Stimulated activated naive B cell treated with anti-CD40 and anti-IgM and Interleukin-4, amounts not matched to agents 10 μg/mL and 1 μg/mL and 100 μg/mL, for 72 hours (primary cell): ENCODE results near the gene FCHSD2.
"Not testable (repeated sequence)": the region's sequence is repeated elsewhere in the genome, so short reads cannot be mapped to it uniquely, and the experiment has no call there.

ENCODE experiments used
- ATAC-seq, 2 donors: fragments of 150-1000 bp; cut with Tn5 transposase; replicated peaks; 2 replicates each; pipeline ENCODE4 v1.10.0; 2021; ENCODE audit warnings: moderate library complexity in 1 of 2
- DNase-seq: peaks from one replicate; pipeline ENCODE4 v3.0.0; 2021
- H3K27ac Mint-ChIP-seq: one replicate; pipeline ENCODE4 v1.8.0; 2022; ENCODE audit warnings: mild to moderate bottlenecking, mixed read lengths
- H3K27me3 Mint-ChIP-seq, 2 donors: one replicate each; pipeline ENCODE4 v1.8.0; 2022; ENCODE audit warnings: mixed read lengths in 2 of 2
- H3K36me3 Mint-ChIP-seq, 2 donors: one replicate each; pipeline ENCODE4 v1.8.0; 2022; ENCODE audit warnings: mixed read lengths in 2 of 2, mild to moderate bottlenecking in 1 of 2
- H3K4me1 Mint-ChIP-seq, 2 donors: one replicate each; pipeline ENCODE4 v1.8.0; 2022; ENCODE audit warnings: mixed read lengths in 2 of 2, mild to moderate bottlenecking in 1 of 2
- H3K4me3 Mint-ChIP-seq, 2 donors: one replicate each; pipeline ENCODE4 v1.8.0; 2022; ENCODE audit warnings: mild to moderate bottlenecking in 2 of 2, mixed read lengths in 2 of 2, moderate library complexity in 1 of 2
- H3K9me3 Mint-ChIP-seq, 2 donors: one replicate each; pipeline ENCODE4 v1.8.0; 2022; ENCODE audit warnings: mixed read lengths in 2 of 2, mild to moderate bottlenecking in 1 of 2

FCHSD2 gene

DNA sequence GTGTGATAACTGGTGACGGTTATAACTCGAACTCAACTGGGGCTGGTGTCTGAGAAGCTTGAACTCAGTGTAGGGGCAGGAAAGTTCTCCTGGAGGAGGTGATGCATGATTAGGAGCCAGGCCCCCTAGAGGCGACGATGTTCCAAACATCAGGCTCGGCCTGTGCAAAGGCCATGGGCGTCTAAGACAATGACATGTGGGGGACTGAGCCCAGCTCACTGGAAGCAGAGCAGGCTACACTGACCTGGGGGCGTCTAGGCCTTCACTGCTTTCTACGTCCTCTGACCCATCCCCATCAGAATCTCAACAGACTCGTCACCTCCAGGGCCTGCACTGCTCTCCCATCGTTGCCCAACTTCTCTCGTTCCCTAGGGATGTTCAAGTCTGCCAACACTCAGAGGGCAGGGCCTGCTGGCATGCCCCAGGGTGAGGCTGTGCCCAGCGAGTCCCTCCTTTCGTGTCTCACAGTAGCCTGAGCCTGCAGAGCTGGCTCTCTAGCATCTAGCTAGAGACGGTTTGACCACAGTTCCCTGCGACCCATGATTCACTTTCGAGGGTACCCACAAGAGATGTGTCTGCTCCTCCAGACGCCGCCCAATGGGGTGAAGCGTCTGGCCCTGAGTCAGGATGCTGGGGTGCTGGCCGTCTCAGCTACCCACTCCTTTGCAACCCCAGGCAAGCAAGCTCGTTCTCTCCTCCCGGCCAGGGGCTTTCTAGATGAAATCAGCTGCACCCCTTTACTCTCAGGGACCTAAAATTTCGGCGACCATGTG lies 329.0 kb downstream of the FCHSD2 start:
- Mint-ChIP-seq H3K4me3 (peak overlapping the region; percentile 96 to 100), H3K9me3 (no peaks in the 10 kb centered on the region), H3K27me3 (no peaks in the 10 kb centered on the region), H3K27ac (peak overlapping the region; percentile 99), H3K36me3 (peaks cover 25 to 53% of the 10 kb centered on the region in 2 donors), H3K4me1 (peaks cover 36 to 60% of the 10 kb centered on the region in 2 donors)
- DNase-seq: peak; percentile 63
- peak; percentile 40 to 44 for ATAC-seq

DNA sequence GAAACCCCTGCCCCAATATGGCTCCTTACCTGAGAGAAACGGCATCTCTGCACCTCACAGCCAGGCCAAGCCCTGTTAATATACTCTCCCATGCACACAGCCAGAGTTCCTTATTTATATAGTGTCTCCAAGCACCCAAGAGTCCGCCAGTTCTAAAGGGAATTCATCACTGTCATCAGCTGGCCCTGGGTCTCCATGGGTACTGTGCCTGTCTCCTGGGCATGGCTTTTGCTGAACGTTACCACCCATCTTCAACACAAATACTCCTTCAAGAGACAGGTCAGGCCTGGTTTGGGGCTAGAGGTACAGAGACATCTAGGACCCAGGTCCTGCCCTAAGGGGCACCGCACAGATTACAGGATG lies 329.5 kb downstream of the FCHSD2 start:
- H3K4me3 Mint-ChIP-seq: peak overlapping the region; percentile 96 to 100
- peak overlapping the region; percentile 99 for H3K27ac Mint-ChIP-seq
- no peak for ATAC-seq
- H3K9me3 Mint-ChIP-seq: no peaks in the 10 kb centered on the region
- DNase-seq: no peak
- H3K4me1 Mint-ChIP-seq: peaks cover 38 to 64% of the 10 kb centered on the region in 2 donors
- no peaks in the 10 kb centered on the region for H3K27me3 Mint-ChIP-seq
- peaks cover 27 to 54% of the 10 kb centered on the region in 2 donors for H3K36me3 Mint-ChIP-seq

DNA sequence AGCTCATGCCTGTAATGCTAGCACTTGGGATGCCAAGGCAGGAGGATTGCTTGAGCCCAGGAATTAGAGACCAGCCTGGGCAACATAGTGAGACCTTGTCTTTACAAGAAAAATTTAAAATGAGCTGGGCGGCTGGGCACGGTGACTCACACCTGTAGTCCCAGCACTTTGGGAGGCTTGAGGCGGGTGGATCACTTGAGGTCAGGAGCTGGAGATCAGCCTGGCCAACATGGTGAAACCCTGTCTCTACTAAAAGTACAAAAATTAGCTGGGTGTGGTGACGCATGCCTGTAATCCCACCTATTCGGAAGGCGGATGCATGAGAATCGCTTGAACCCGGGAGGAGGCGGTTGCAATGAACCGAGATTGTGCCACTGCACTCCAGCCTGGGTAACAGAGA lies 330.4 kb downstream of the FCHSD2 start:
- Mint-ChIP-seq H3K27ac (peak overlapping the region; percentile 47), H3K36me3 (peaks cover 21 to 46% of the 10 kb centered on the region in 2 donors), H3K4me3 (peak overlapping the region; percentile 63 to 70), H3K4me1 (peaks cover 34 to 58% of the 10 kb centered on the region in 2 donors)
- H3K27me3 Mint-ChIP-seq, ATAC-seq, H3K9me3 Mint-ChIP-seq, DNase-seq: not testable (repeated sequence)

DNA sequence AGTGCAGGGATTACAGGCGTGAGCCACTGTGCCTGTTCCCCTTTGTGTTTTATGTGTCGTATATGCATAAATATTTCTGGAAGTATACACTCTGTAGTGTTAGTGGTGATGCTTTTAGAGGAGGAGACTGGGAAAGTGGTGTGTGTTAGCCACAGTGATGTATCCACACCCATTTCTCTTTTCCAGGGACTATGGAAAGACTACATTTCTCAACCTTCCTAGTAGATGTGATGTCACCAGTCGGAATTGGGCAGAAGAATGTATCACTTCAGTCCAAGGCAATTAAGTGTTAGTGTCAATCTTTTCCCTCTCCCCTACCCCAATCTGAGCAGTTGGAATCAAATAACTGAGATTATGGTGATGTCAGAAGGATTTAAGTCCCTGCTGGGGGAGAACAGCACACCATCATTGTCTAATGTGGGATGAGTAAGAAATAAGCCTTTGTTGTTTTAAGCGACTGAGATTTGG lies 333.8 kb downstream of the FCHSD2 start:
- H3K27me3 Mint-ChIP-seq: no peaks in the 10 kb centered on the region
- DNase-seq (no peak), ATAC-seq (no peak)
- no peak overlapping the region for H3K27ac Mint-ChIP-seq
- H3K9me3 Mint-ChIP-seq: peaks cover 0 to 2% of the 10 kb centered on the region in 2 donors
- peaks cover 18 to 38% of the 10 kb centered on the region in 2 donors for H3K36me3 Mint-ChIP-seq
- peaks cover 27 to 39% of the 10 kb centered on the region in 2 donors for H3K4me1 Mint-ChIP-seq
- peak overlapping the region in 1 of 2 donors; percentile 39 for H3K4me3 Mint-ChIP-seq

DNA sequence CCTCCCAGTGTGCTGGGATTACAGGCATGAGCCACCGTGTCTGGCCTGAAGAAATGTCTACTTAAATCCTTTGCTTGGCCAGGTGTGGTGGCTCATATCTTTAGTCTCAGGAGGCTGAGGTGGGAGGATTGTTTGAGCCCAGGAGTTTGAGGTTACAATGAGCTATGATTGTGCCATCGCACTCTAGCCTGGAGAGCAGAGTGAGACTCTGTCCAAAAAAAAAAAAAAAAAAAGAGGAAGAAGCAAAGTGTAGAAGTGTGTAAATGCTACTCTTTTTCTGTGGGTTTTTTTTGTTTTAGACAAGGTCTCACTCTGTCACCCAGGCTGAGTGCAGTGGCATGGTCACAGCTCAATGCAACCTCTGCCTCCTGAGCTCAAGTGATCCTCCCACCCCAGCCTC lies 334.3 kb downstream of the FCHSD2 start:
- H3K4me1 Mint-ChIP-seq: peaks cover 21 to 34% of the 10 kb centered on the region in 2 donors
- ATAC-seq (peak; percentile 90 to 91), DNase-seq (no peak)
- H3K27me3 Mint-ChIP-seq: no peaks in the 10 kb centered on the region
- H3K36me3 Mint-ChIP-seq: peaks cover 18 to 34% of the 10 kb centered on the region in 2 donors
- H3K9me3 Mint-ChIP-seq: peaks cover 0 to 2% of the 10 kb centered on the region in 2 donors
- peak overlapping the region in 1 of 2 donors; percentile 39 for H3K4me3 Mint-ChIP-seq
- peak overlapping the region; percentile 83 for H3K27ac Mint-ChIP-seq

DNA sequence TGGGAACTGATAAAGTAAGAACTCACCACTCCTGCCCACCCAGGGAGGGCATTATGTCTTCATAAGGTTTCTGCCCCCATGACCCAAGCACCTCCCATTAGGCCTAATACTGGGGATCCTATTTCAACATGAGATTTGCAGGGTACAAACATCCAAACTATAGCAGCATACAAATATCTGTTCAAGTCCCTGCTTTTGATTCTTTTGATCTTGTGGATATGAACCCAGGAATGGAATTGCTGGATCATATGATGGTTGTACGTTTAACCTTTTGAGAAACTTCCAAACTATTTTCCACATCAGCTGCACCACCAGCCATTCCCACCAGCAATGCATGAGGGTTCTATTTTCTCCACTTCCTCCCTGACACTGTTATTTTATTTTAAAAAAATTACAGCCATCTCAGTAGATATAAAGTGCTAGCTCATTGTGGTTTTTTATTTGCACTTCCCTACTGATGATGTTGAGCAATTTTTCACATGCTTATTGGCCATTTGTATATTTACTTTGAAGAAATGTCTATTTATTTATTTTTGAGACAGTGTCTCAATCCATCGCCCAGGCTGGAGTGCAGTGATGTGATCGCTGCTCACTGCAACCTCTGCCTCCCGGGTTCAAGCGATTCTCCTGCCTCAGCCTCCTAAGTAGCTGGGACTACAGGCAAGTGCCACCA lies 335.0 kb downstream of the FCHSD2 start:
- H3K27ac Mint-ChIP-seq: no peak overlapping the region
- H3K9me3 Mint-ChIP-seq: peaks cover 0 to 2% of the 10 kb centered on the region in 2 donors
- no peaks in the 10 kb centered on the region for H3K27me3 Mint-ChIP-seq
- H3K4me3 Mint-ChIP-seq: no peak overlapping the region
- DNase-seq (no peak), ATAC-seq (peak; percentile 39 to 52)
- H3K36me3 Mint-ChIP-seq: peaks cover 16 to 30% of the 10 kb centered on the region in 2 donors
- H3K4me1 Mint-ChIP-seq: peaks cover 18 to 28% of the 10 kb centered on the region in 2 donors

DNA sequence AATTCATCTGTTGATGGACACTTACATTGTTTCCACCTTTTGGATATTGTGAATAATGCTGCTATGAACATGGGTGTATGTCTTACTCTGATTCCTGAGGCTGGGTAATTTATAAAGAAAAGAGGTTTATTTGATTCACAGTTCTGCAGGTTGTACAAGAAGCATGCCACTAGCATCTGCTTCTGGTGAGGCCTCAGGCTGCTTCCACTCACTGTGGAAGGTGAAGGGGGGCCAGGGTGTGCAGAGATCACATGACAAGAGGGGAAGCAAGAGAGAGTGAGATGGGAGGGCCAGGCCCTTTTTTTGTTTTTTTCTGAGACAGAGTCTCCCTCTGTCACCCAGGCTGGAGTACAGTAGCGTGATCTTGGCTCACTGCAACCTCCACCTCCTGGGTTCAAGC lies 335.7 kb downstream of the FCHSD2 start:
- H3K27me3 Mint-ChIP-seq, H3K4me3 Mint-ChIP-seq, DNase-seq, ATAC-seq, H3K27ac Mint-ChIP-seq, H3K9me3 Mint-ChIP-seq: not testable (repeated sequence)
- peaks cover 16 to 25% of the 10 kb centered on the region in 2 donors for H3K36me3 Mint-ChIP-seq
- peaks cover 14 to 22% of the 10 kb centered on the region in 2 donors for H3K4me1 Mint-ChIP-seq

DNA sequence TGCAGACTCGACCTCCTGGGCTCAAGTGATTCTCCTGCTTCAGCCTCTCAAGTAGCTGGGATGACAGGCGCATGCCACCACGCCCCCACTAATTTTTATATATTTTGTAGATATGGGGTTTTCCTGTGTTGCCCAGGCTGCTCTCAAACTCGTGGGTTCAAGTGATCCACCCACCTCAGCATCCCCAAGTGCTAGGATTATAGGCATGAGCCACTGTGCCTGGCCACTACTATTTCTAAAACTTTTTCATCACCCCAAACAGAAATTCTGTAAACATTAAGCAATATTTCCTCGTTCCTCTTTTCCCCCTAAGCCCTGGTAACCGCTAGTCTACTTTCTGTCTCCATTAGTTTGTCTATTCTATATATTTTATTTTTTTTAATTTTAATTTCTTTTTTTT lies 336.9 kb downstream of the FCHSD2 start:
- no peak overlapping the region for H3K4me3 Mint-ChIP-seq
- DNase-seq (no peak), ATAC-seq (no peak)
- peaks cover 12 to 19% of the 10 kb centered on the region in 2 donors for H3K36me3 Mint-ChIP-seq
- H3K4me1 Mint-ChIP-seq: peaks cover 11 to 16% of the 10 kb centered on the region in 2 donors
- no peak overlapping the region for H3K27ac Mint-ChIP-seq
- H3K27me3 Mint-ChIP-seq: no peaks in the 10 kb centered on the region
- H3K9me3 Mint-ChIP-seq: peaks cover 0 to 2% of the 10 kb centered on the region in 2 donors

DNA sequence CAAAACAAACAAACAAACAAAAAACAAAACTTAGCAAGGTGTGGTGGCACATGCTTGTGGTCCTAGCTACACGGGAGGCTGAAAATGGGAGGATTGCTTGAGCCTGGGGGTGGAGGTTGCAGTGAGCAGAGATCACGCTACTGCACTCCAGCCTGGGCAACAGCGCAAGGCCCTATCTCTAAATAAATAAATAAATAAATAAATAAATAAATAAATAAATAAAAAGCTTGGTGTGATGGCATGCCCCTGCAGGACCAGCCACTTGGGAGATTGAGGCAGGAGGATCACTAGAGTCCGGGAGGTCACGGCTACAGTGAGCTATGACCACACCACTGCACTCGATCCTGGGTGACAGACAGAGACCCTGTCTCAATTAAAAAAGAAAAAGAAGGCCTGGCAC lies 339.3 kb downstream of the FCHSD2 start:
- DNase-seq (no peak), ATAC-seq (no peak)
- H3K4me1 Mint-ChIP-seq: peaks cover 5 to 22% of the 10 kb centered on the region in 2 donors
- H3K4me3 Mint-ChIP-seq: no peak overlapping the region
- no peaks in the 10 kb centered on the region for H3K27me3 Mint-ChIP-seq
- no peak overlapping the region for H3K27ac Mint-ChIP-seq
- peaks cover 0 to 2% of the 10 kb centered on the region in 2 donors for H3K9me3 Mint-ChIP-seq
- peaks cover 4 to 7% of the 10 kb centered on the region in 2 donors for H3K36me3 Mint-ChIP-seq

DNA sequence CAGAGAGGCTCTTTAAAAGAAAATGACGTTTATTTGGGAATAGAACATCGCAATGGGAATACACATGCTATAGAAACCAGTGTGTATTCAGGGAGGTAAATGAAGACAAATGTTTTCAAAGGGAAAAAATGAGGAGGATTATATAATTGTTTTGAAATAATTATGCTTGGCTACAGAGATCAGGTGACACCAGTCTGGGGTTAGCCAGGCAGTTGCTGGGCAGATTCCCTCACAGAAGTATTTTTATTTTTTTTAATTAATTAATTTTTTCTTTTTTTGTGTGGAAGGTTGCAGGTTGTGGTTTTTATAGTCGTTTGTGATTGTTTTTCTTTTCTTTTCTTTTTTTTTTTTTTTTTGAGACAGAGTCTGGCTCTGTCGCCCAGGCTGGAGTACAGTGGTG lies 342.7 kb downstream of the FCHSD2 start:
- no peak overlapping the region for H3K27ac Mint-ChIP-seq
- no peak overlapping the region for H3K4me3 Mint-ChIP-seq
- peaks cover 7 to 20% of the 10 kb centered on the region in 2 donors for H3K4me1 Mint-ChIP-seq
- no peaks in the 10 kb centered on the region for H3K9me3 Mint-ChIP-seq
- no peak for DNase-seq
- no peaks in the 10 kb centered on the region for H3K27me3 Mint-ChIP-seq
- ATAC-seq: no peak
- no peaks in the 10 kb centered on the region for H3K36me3 Mint-ChIP-seq

DNA sequence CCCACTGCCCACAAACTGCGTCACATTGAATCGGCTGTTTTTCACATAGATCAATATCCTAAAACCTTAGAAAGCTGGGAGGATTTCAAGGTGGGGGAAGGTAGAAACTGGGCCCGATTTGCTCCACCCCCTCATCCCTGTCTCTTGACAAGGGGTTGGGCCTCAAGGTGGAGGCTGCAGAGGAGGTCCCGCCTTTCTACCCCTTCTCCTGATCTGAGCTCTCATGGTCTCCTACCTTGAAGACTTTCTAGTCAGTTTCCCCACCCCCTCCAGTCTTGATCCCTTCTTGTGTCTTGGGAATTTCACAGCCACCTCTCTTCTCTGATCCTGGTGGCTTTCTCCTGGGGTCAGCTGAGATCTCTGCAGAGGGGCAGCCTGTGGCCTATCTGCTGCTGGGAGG lies 343.8 kb downstream of the FCHSD2 start:
- no peak overlapping the region for H3K4me3 Mint-ChIP-seq

DNA sequence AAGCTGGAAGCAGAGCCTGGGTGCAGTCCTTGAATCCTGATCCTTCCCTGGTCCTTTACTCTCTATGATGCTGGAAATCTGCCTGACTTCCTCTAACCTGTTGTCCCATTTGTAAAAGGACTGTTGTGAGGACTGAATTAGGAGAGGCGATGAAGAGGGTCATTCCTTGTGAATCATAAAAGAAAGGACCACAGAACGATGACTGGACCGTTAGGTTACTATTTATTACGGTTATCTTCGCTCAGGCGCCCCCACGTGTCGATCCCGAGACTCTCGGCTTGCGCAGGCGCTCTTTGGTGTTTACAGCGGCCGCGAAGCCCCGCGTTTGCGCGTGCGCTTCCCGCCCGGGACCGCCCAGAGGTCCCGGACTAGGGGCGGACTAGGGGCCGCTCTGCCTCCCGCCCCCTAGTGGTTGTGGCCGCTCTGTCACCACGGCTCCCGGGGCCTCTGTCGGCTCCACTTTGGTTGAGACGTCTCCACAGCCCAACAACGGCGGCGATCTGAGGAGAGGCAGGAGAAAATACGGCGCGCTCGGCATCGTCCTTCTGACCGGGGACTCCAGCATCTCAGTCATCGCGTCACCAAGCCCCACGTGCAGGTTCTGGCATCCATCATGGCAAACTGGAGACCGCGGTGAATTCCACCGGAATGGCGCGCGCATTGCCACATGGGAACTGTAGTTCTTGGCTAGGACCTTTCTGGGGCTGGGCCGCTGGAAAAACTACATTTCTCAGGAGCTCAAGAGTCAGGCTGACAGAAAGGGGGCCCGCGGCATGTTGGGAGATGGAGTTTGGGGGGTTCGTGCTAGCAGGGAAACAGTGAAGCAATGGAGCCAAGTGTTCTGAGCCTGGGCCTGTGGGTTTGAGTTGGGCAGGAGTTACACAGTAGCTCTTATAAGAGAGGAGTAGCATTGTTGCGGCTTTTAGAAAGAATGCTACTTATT lies 348.4 kb downstream of the FCHSD2 start, which contains the start of gene STARD10:
Gene STARD10 (minus strand): TSS at position 623 of the 943 bp plus-strand sequence. CDS start 12,866 bp downstream, outside the sequence.
- H3K36me3 Mint-ChIP-seq: no peaks in the 10 kb centered on the region
- no peaks in the 10 kb centered on the region for H3K27me3 Mint-ChIP-seq
- H3K4me1 Mint-ChIP-seq: peaks cover 19 to 51% of the 10 kb centered on the region in 2 donors
- H3K4me3 Mint-ChIP-seq: peak within 1 kb of the TSS; percentile 96 to 97
- peak; percentile 96 to 98 for ATAC-seq
- H3K9me3 Mint-ChIP-seq: no peaks in the 10 kb centered on the region
- peak; percentile 92 for DNase-seq
- peak within 1 kb of the TSS; percentile 100 for H3K27ac Mint-ChIP-seq

More for the DNA sequence above, 343.8 kb downstream of the FCHSD2 start:
- DNase-seq: no peak
- Mint-ChIP-seq H3K27ac (no peak overlapping the region), H3K36me3 (no peaks in the 10 kb centered on the region), H3K9me3 (no peaks in the 10 kb centered on the region), H3K4me1 (peaks cover 9 to 30% of the 10 kb centered on the region in 2 donors), H3K27me3 (no peaks in the 10 kb centered on the region)
- ATAC-seq: no peak

DNA sequence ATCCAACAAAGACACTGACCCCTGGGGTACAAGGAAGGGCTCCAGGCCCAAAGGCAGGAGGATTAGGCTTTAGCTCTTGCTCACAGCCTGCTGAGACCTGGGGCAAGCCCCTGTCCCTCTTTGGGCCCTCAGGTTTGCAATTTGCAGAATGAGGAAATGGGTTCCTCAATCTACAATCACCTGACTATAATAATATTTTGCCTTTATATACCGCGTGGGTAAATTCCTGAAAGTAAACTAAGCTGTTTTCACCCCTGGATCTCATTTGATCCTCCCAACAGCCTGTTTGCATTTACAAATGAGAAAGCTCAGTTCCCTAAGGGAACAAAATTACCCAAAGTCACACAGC lies 349.1 kb downstream of the FCHSD2 start:
- Mint-ChIP-seq H3K4me3 (peak overlapping the region; percentile 96 to 97), H3K36me3 (no peaks in the 10 kb centered on the region)
- no peak for DNase-seq

More for the DNA sequence above, 349.1 kb downstream of the FCHSD2 start:
- ATAC-seq: no peak
- H3K4me1 Mint-ChIP-seq: peaks cover 22 to 51% of the 10 kb centered on the region in 2 donors
- peak overlapping the region; percentile 100 for H3K27ac Mint-ChIP-seq
- no peaks in the 10 kb centered on the region for H3K9me3 Mint-ChIP-seq
- no peaks in the 10 kb centered on the region for H3K27me3 Mint-ChIP-seq
